Heart right ventricle (tissue), 16 donors: ENCODE data around the gene CYSLTR2. TPM values are rescaled to one million over a fixed set of nuclear protein-coding genes. Genes with fewer than 3 reads are reported as not detected.
A peak's percentile ranks its signal among the peaks of the same experiment; 100 is the strongest.

Experiments used
- ATAC-seq, 8 donors: fragments of 200-7000 bp; cut with Tn5 transposase; one replicate each; pipeline ENCODE4 v1.9.1; 2020; ENCODE audit warnings: mild to moderate bottlenecking in 8 of 8, moderate library complexity in 8 of 8, moderate number of reproducible peaks in 1 of 8
- DNase-seq, 2 donors: peaks; one replicate each; pipeline ENCODE4 v3.0.0-alpha.2; 2020
- H3K27ac ChIP-seq, 10 donors: fragments of 200-600 bp; sonication (generic) in 2 of 10; one replicate each; pipeline versions ENCODE4 v1.5.0 to v1.8.0; 2020 to 2022; ENCODE audit warnings: mild to moderate bottlenecking in 3 of 10
- H3K27me3 ChIP-seq, 7 donors: fragments of 200-600 bp; one replicate each; pipeline ENCODE4 v1.8.0; 2021 to 2022; ENCODE audit warnings: mild to moderate bottlenecking in 2 of 7
- H3K36me3 ChIP-seq, 9 donors: fragments of 200-600 bp; sonication (generic) in 1 of 9; one replicate each; pipeline versions ENCODE4 v1.5.0 to v1.8.0; 2020 to 2022; ENCODE audit warnings: mild to moderate bottlenecking in 2 of 9
- H3K4me1 ChIP-seq, 9 donors: fragments of 200-600 bp; sonication (generic) in 1 of 9; one replicate each; pipeline versions ENCODE4 v1.5.0 to v1.8.0; 2020 to 2022; ENCODE audit warnings: mild to moderate bottlenecking in 4 of 9
- H3K4me3 ChIP-seq, 10 donors: fragments of 200-600 bp; sonication (generic) in 2 of 10; one replicate each; pipeline versions ENCODE4 v1.5.0 to v1.8.0; 2020 to 2022; ENCODE audit warnings: mild to moderate bottlenecking in 7 of 10, moderate library complexity in 2 of 10
- H3K9me3 ChIP-seq, 11 donors: fragments of 200-600 bp in 10 of 11; sonication (generic) in 2 of 11; one replicate each; pipeline versions ENCODE4 v1.5.0 to v1.8.0; 2013 to 2022; ENCODE audit warnings: mild to moderate bottlenecking in 2 of 11, control low read depth in 1 of 11, moderate library complexity in 1 of 11
- CTCF ChIP-seq, 9 donors: fragments of 200-600 bp; sonication (generic) in 2 of 9; IDR thresholded peaks; one replicate each; pipeline versions ENCODE4 v1.5.0 to v1.8.0; 2021 to 2022; ENCODE audit warnings: antibody characterized with exemption in 9 of 9, mild to moderate bottlenecking in 5 of 9, moderate library complexity in 1 of 9
- WGBS, 2 donors: extraction: QIAGEN DNeasy Blood & Tissue Kit; methylation state at CpG; one replicate each; pipeline ENCODE4 v1.1.7; 2013; ENCODE audit warnings: inconsistent platforms in 1 of 2; 5-methylcytosine and 5-hydroxymethylcytosine counted together
- intact Hi-C, 10 donors: fragments of 100-400 bp; cut with DNase I; formaldehyde crosslinking; loops; one replicate each; pipeline versions ENCODE4 v1.11.1 to v1.14.2; 2022
- long read RNA-seq, 3 donors: library from polyadenylated mRNA; unstranded; transcript quantifications; one replicate each; pipeline ENCODE4 v2.0.0, GENCODE V29; 2020 to 2021
- polyA plus RNA-seq, 2 donors: library from polyadenylated mRNA; stranded (reverse); fragments of 200-250 nt; gene quantifications; one replicate each; pipeline ENCODE4 v1.2.3, GENCODE V29; 2013
- total RNA-seq, 10 donors: library from RNA; stranded (reverse); fragmentation: NEBNext Ultra II Directional in 3 of 10; extraction: Animal tissue kit (Norgen Biotek cat#: 25700) in 3 of 10; gene quantifications; one replicate each; pipeline versions ENCODE4 v1.2.1 to v1.2.4, GENCODE V29; 2021 to 2023
- donor health status: Arrhythmogenic right ventricular cardiomyopathy.
- donor health status: ischemic (EF 13 %, LVEDD 7.1; RV severe dilation, severe dysfunction).
- donor health status: healthy with polysubstance abuse.
- donor health status: DM: no; HTN: yes; CAD: no.
- donor health status: DM: no; HTN: no; CAD: no.
- donor health status: ischemic (EF 25% LVEDD 6.9; RV normal size, moderate dysfunction).
- donor health status: ischemic (EF 25% LVEDD 5.7; RV mildly dilated, moderate dysfunction).
- donor health status: healthy.
- donor health status: DM: yes; HTN: yes; CAD: no.
- donor health status: Ischemic cardiomyopathy.
- donor health status: ischemic (EF 35%, LVEDD 5.7; RV mildly dilated, moderate dysfunction).
- donor health status: nonischemic (EF 11% LVEDD 7.7; RV severe dilation, severe dysfunction).
- donor health status: DM: yes; HTN: yes; CAD: no.
- donor health status: PGD.
- donor health status: ischemic (EF 29% LVEDD 5.4; RV normal size, mild dysfunction).
- donor health status: nonischemic (EF 23%, LVEDD 6.1; RV moderate dilation, normal function).

Gene CYSLTR2
- total RNA-seq, result 10 to 100 TPM in 1 of 10 donors, 1 to 10 TPM in 9; 2.1 to 10.7 (median 6.2) TPM
- 1 to 10 TPM; 1.1 to 9.9 TPM for polyA plus RNA-seq
- long read RNA-seq, donor 1, partial matches to known transcripts, result 0 of 1 reads
- long read RNA-seq, donor 1, other reads (novel, unspliced or antisense), result 1 of 1 reads
- long read RNA-seq, donor 2, partial matches to known transcripts, result 0 of 4 reads
- long read RNA-seq, donor 2, other reads (novel, unspliced or antisense), result 3 of 4 reads
- long read RNA-seq, donor 3, partial matches to known transcripts, result 0 of 7 reads
- long read RNA-seq, donor 3, other reads (novel, unspliced or antisense), result 4 of 7 reads

GRCh38 chr13:48653472-48653939 lies at the start of gene CYSLTR2:
Gene CYSLTR2, plus strand, starts transcription at chr13:48653929. Its CDS starts 52,889 bp downstream, at chr13:48706818.
- Histone ChIP-seq H3K4me1 (peaks cover 0 to 52% (median 9%) of the 10 kb centered on the region in 9 donors), H3K27ac (peak within 1 kb of the TSS; percentile 18 to 84 (median 77)), H3K27me3 (peaks cover 0 to 17% (median 0%) of the 10 kb centered on the region in 7 donors), H3K9me3 (no peaks in the 10 kb centered on the region), H3K36me3 (no peaks in the 10 kb centered on the region), H3K4me3 (peak within 1 kb of the TSS; percentile 8 to 52 (median 42))
- ATAC-seq (peak in 7 of 8 donors; percentile 63 to 77 (median 72)), DNase-seq (peak in 1 of 2 donors; percentile 24)
- 18 to 21% methylated on average over 1 of the region's 1 CpG for WGBS, 2 donors
- intact Hi-C loops, result no loop called here
- TF ChIP-seq CTCF (IDR thresholded peaks at IDR 0.05), result no peak

- no peak for TF ChIP-seq CTCF (IDR thresholded peaks at IDR 0.05)
- 63 to 71% methylated on average over 2 of the region's 2 CpGs for WGBS, 2 donors
Observed at GRCh38 chr13:48615049-48615448, 38.7 kb upstream of the CYSLTR2 start.

GRCh38 chr13:48618937-48619336 lies 34.8 kb upstream of the CYSLTR2 start:
- Histone ChIP-seq H3K36me3 (no peaks in the 10 kb centered on the region), H3K27ac (no peak overlapping the region), H3K27me3 (no peaks in the 10 kb centered on the region), H3K4me3 (no peak overlapping the region), H3K9me3 (peaks cover 0 to 40% (median 6%) of the 10 kb centered on the region in 11 donors), H3K4me1 (peaks cover 0 to 4% (median 0%) of the 10 kb centered on the region in 9 donors)
- intact Hi-C loops, result no loop called here
- DNase-seq (no peak), ATAC-seq (no peak)
- 96 to 97% methylated on average over 3 of the region's 3 CpGs for WGBS, 2 donors
- no peak for TF ChIP-seq CTCF (IDR thresholded peaks at IDR 0.05)

More at GRCh38 chr13:48615049-48615448, 38.7 kb upstream of the CYSLTR2 start:
- H3K4me3 ChIP-seq, result no peak overlapping the region
- ATAC-seq (no peak), DNase-seq (no peak)
- H3K9me3 ChIP-seq, result peaks cover 0 to 15% (median 2%) of the 10 kb centered on the region in 11 donors
- no peaks in the 10 kb centered on the region for H3K36me3 ChIP-seq
- no peaks in the 10 kb centered on the region for H3K27me3 ChIP-seq
- intact Hi-C loops, result no loop called here
- no peaks in the 10 kb centered on the region for H3K4me1 ChIP-seq
- no peak overlapping the region for H3K27ac ChIP-seq

GRCh38 chr13:48621056-48621455 lies 32.7 kb upstream of the CYSLTR2 start:
- ATAC-seq (no peak), DNase-seq (no peak)
- Histone ChIP-seq H3K27me3 (no peaks in the 10 kb centered on the region), H3K36me3 (no peaks in the 10 kb centered on the region), H3K4me3 (no peak overlapping the region), H3K9me3 (peaks cover 0 to 40% (median 6%) of the 10 kb centered on the region in 11 donors), H3K4me1 (peaks cover 0 to 23% (median 11%) of the 10 kb centered on the region in 9 donors), H3K27ac (no peak overlapping the region)
- TF ChIP-seq CTCF (IDR thresholded peaks at IDR 0.05), result no peak
- intact Hi-C loops, result loop anchor here in 1 of 10 donors (10.0 kb wide), 1 partner anchor 104 kb away; no protein-coding TSS in a partner anchor
- 40 to 51% methylated on average over 3 of the region's 3 CpGs for WGBS, 2 donors
